Subcutaneous abdominal adipose tissue (tissue), 5 donors: Measurements from ENCODE around the gene ST8SIA6.

Experiments
- H3K27ac ChIP-seq: one replicate; pipeline ENCODE4 v1.7.0; 2013; ENCODE audit warnings: low read depth, mild to moderate bottlenecking, inconsistent platforms, low read length, moderate library complexity
- H3K27me3 ChIP-seq, 5 donors: one replicate each; pipeline ENCODE4 v1.7.0; 2013; ENCODE audit warnings: low read length in 5 of 5, inconsistent platforms in 1 of 5; ENCODE audit not compliant: control insufficient read depth in 5 of 5, insufficient read depth in 4 of 5
- H3K36me3 ChIP-seq, 5 donors: one replicate each; pipeline ENCODE4 v1.7.0; 2013; ENCODE audit warnings: low read length in 5 of 5; ENCODE audit not compliant: control insufficient read depth in 5 of 5, insufficient read depth in 5 of 5
- H3K4me1 ChIP-seq, 5 donors: one replicate each; pipeline ENCODE4 v1.7.0; 2013; ENCODE audit warnings: low read length in 5 of 5, mild to moderate bottlenecking in 3 of 5, moderate library complexity in 1 of 5; ENCODE audit not compliant: control insufficient read depth in 5 of 5, insufficient read depth in 5 of 5
- H3K4me3 ChIP-seq, 5 donors: one replicate each; pipeline ENCODE4 v1.7.0; 2013; ENCODE audit warnings: low read length in 5 of 5, low read depth in 1 of 5
- H3K9ac ChIP-seq, 5 donors: one replicate each; pipeline ENCODE4 v1.7.0; 2013; ENCODE audit warnings: low read length in 5 of 5, mild to moderate bottlenecking in 4 of 5, moderate library complexity in 3 of 5
- H3K9me3 ChIP-seq, 5 donors: one replicate each; pipeline ENCODE4 v1.7.0; 2013; ENCODE audit warnings: low read length in 5 of 5; ENCODE audit not compliant: control insufficient read depth in 5 of 5
- donor health status: healthy.
- donor health status: healthy.
- donor health status: healthy.
- donor health status: healthy.
- donor health status: healthy.

ST8SIA6 gene

GRCh38 chr10:17396004-17396403, 58.4 kb downstream of the ST8SIA6 start:
- H3K27me3 ChIP-seq, result no peaks in the 10 kb centered on the region
- H3K9ac ChIP-seq, result no peak overlapping the region
- H3K36me3 ChIP-seq, result no peaks in the 10 kb centered on the region
- no peak overlapping the region for H3K27ac ChIP-seq
- no peak overlapping the region for H3K4me3 ChIP-seq
- no peaks in the 10 kb centered on the region for H3K9me3 ChIP-seq
- no peaks in the 10 kb centered on the region for H3K4me1 ChIP-seq

GRCh38 chr10:17394854-17395253, 59.5 kb downstream of the ST8SIA6 start:
- H3K9me3 ChIP-seq, result no peaks in the 10 kb centered on the region
- no peaks in the 10 kb centered on the region for H3K4me1 ChIP-seq
- no peak overlapping the region for H3K27ac ChIP-seq
- H3K4me3 ChIP-seq, result no peak overlapping the region
- H3K36me3 ChIP-seq, result no peaks in the 10 kb centered on the region
- H3K27me3 ChIP-seq, result no peaks in the 10 kb centered on the region
- no peak overlapping the region for H3K9ac ChIP-seq

- H3K36me3 ChIP-seq, result no peaks in the 10 kb centered on the region
- H3K4me1 ChIP-seq, result peaks cover 0 to 5% (median 0%) of the 10 kb centered on the region in 5 donors
- no peak overlapping the region for H3K27ac ChIP-seq
- no peak overlapping the region for H3K9ac ChIP-seq
- no peaks in the 10 kb centered on the region for H3K9me3 ChIP-seq
- no peaks in the 10 kb centered on the region for H3K27me3 ChIP-seq
- no peak overlapping the region for H3K4me3 ChIP-seq
Observed at GRCh38 chr10:17387861-17388503, 66.4 kb downstream of the ST8SIA6 start.

GRCh38 chr10:17386616-17387075, 67.7 kb downstream of the ST8SIA6 start:
- H3K4me3 ChIP-seq, result no peak overlapping the region
- peaks cover 0 to 5% (median 0%) of the 10 kb centered on the region in 5 donors for H3K4me1 ChIP-seq
- H3K36me3 ChIP-seq, result no peaks in the 10 kb centered on the region
- H3K27me3 ChIP-seq, result no peaks in the 10 kb centered on the region
- no peaks in the 10 kb centered on the region for H3K9me3 ChIP-seq
- no peak overlapping the region for H3K27ac ChIP-seq
- no peak overlapping the region for H3K9ac ChIP-seq

- no peak overlapping the region for H3K27ac ChIP-seq
Observed at GRCh38 chr10:17386021-17386420, 68.4 kb downstream of the ST8SIA6 start.

GRCh38 chr10:17385066-17385465, 69.3 kb downstream of the ST8SIA6 start:
- Histone ChIP-seq H3K9me3 (no peaks in the 10 kb centered on the region), H3K27ac (no peak overlapping the region), H3K4me1 (peaks cover 0 to 5% (median 0%) of the 10 kb centered on the region in 5 donors), H3K36me3 (no peaks in the 10 kb centered on the region), H3K27me3 (no peaks in the 10 kb centered on the region), H3K9ac (no peak overlapping the region), H3K4me3 (no peak overlapping the region)

More at GRCh38 chr10:17386021-17386420, 68.4 kb downstream of the ST8SIA6 start:
- H3K4me1 ChIP-seq, result peaks cover 0 to 5% (median 0%) of the 10 kb centered on the region in 5 donors
- H3K27me3 ChIP-seq, result no peaks in the 10 kb centered on the region
- H3K4me3 ChIP-seq, result no peak overlapping the region
- no peaks in the 10 kb centered on the region for H3K9me3 ChIP-seq
- no peak overlapping the region for H3K9ac ChIP-seq
- no peaks in the 10 kb centered on the region for H3K36me3 ChIP-seq

- no peak overlapping the region for H3K9ac ChIP-seq
Observed at GRCh38 chr10:17383801-17384555, 70.4 kb downstream of the ST8SIA6 start.

GRCh38 chr10:17381502-17382142, 72.8 kb downstream of the ST8SIA6 start:
- H3K27me3 ChIP-seq, result no peaks in the 10 kb centered on the region
- no peak overlapping the region for H3K4me3 ChIP-seq
- peaks cover 0 to 5% (median 0%) of the 10 kb centered on the region in 5 donors for H3K4me1 ChIP-seq
- H3K36me3 ChIP-seq, result no peaks in the 10 kb centered on the region
- no peaks in the 10 kb centered on the region for H3K9me3 ChIP-seq
- H3K9ac ChIP-seq, result no peak overlapping the region
- H3K27ac ChIP-seq, result no peak overlapping the region

More at GRCh38 chr10:17383801-17384555, 70.4 kb downstream of the ST8SIA6 start:
- Histone ChIP-seq H3K9me3 (no peaks in the 10 kb centered on the region), H3K27ac (no peak overlapping the region), H3K36me3 (no peaks in the 10 kb centered on the region), H3K4me3 (no peak overlapping the region), H3K4me1 (peaks cover 0 to 5% (median 0%) of the 10 kb centered on the region in 5 donors), H3K27me3 (no peaks in the 10 kb centered on the region)

- Histone ChIP-seq H3K4me3 (no peak overlapping the region), H3K27me3 (no peaks in the 10 kb centered on the region), H3K9ac (no peak overlapping the region), H3K4me1 (peaks cover 0 to 5% (median 0%) of the 10 kb centered on the region in 5 donors), H3K36me3 (no peaks in the 10 kb centered on the region), H3K9me3 (no peaks in the 10 kb centered on the region), H3K27ac (no peak overlapping the region)
Observed at GRCh38 chr10:17380888-17381287, 73.5 kb downstream of the ST8SIA6 start.

- no peak overlapping the region for H3K27ac ChIP-seq
- no peaks in the 10 kb centered on the region for H3K27me3 ChIP-seq
- no peak overlapping the region for H3K9ac ChIP-seq
Observed at GRCh38 chr10:17380016-17380415, 74.4 kb downstream of the ST8SIA6 start.

More at GRCh38 chr10:17380016-17380415, 74.4 kb downstream of the ST8SIA6 start:
- H3K4me3 ChIP-seq, result no peak overlapping the region
- H3K36me3 ChIP-seq, result no peaks in the 10 kb centered on the region
- peaks cover 0 to 5% (median 0%) of the 10 kb centered on the region in 5 donors for H3K4me1 ChIP-seq
- no peaks in the 10 kb centered on the region for H3K9me3 ChIP-seq
